Left lobe of liver (tissue), 2 donors: ENCODE data around the gene NEK11. TPM values are rescaled to one million over a fixed set of nuclear protein-coding genes. Genes with fewer than 3 reads are reported as not detected.

Source experiments
- ATAC-seq: fragments of 200-7000 bp; cut with Tn5 transposase; one replicate; pipeline ENCODE4 v1.9.1; 2020; ENCODE audit warnings: mild to moderate bottlenecking, moderate library complexity
- DNase-seq: peaks from one replicate; pipeline ENCODE4 v3.0.0-alpha.2; 2020; ENCODE audit warnings: low spot score
- total RNA-seq: library from RNA; stranded (reverse); gene quantifications from one replicate; pipeline ENCODE4 v1.2.1, GENCODE V29; 2021
- donor health status: DM: no; HTN: no; CAD: no; lungs with moderate emphysema.
- donor health status: DM: no; HTN: yes; CAD: no.

NEK11 gene
- total RNA-seq, 1 donor from 2014 or later = 0.48 TPM

GRCh38 chr3:131222599-131222998 lies 195.9 kb downstream of the NEK11 start:
- no peak for DNase-seq
- ATAC-seq = no peak

GRCh38 chr3:131223373-131224289 lies 197.0 kb downstream of the NEK11 start:
- DNase-seq = no peak
- ATAC-seq = no peak

- no peak for ATAC-seq
- DNase-seq = no peak
Measured at GRCh38 chr3:131224886-131225550, 198.3 kb downstream of the NEK11 start.

- DNase-seq = no peak
Measured at GRCh38 chr3:131228522-131228921, 201.8 kb downstream of the NEK11 start.

GRCh38 chr3:131231710-131232389 lies 205.2 kb downstream of the NEK11 start:
- ATAC-seq = peak; percentile 32
- DNase-seq = no peak

More at GRCh38 chr3:131228522-131228921, 201.8 kb downstream of the NEK11 start:
- no peak for ATAC-seq

- DNase-seq = no peak
- ATAC-seq = no peak
Measured at GRCh38 chr3:131232711-131233267, 206.1 kb downstream of the NEK11 start.

- no peak for ATAC-seq
- no peak for DNase-seq
Measured at GRCh38 chr3:131233900-131234668, 207.4 kb downstream of the NEK11 start.

- no peak for DNase-seq
Measured at GRCh38 chr3:131236421-131236820, 209.7 kb downstream of the NEK11 start.

GRCh38 chr3:131238496-131238895 lies 211.8 kb downstream of the NEK11 start:
- ATAC-seq (no peak), DNase-seq (no peak)

More at GRCh38 chr3:131236421-131236820, 209.7 kb downstream of the NEK11 start:
- ATAC-seq = no peak

GRCh38 chr3:131239267-131239666 lies 212.6 kb downstream of the NEK11 start:
- ATAC-seq = no peak

GRCh38 chr3:131242201-131242600 lies 215.5 kb downstream of the NEK11 start:
- DNase-seq (no peak), ATAC-seq (no peak)

More at GRCh38 chr3:131239267-131239666, 212.6 kb downstream of the NEK11 start:
- DNase-seq = no peak

- DNase-seq = no peak
- ATAC-seq = no peak
Measured at GRCh38 chr3:131250466-131250865, 223.8 kb downstream of the NEK11 start.

GRCh38 chr3:131260525-131260924 lies 233.8 kb downstream of the NEK11 start:
- ATAC-seq = no peak
- DNase-seq = no peak

- ATAC-seq = no peak
- DNase-seq = no peak
Measured at GRCh38 chr3:131261104-131261503, 234.4 kb downstream of the NEK11 start.

GRCh38 chr3:131275556-131275955 lies 248.9 kb downstream of the NEK11 start:
- DNase-seq = no peak
- ATAC-seq = no peak

GRCh38 chr3:131277836-131278497 lies 251.3 kb downstream of the NEK11 start:
- DNase-seq (no peak), ATAC-seq (no peak)

GRCh38 chr3:131279577-131279976 lies 252.9 kb downstream of the NEK11 start:
- ATAC-seq = no peak
- DNase-seq = no peak

GRCh38 chr3:131282379-131282778 lies 255.7 kb downstream of the NEK11 start:
- ATAC-seq (no peak), DNase-seq (no peak)

GRCh38 chr3:131282967-131283366 lies 256.3 kb downstream of the NEK11 start:
- DNase-seq (no peak), ATAC-seq (no peak)

- ATAC-seq = no peak
Measured at GRCh38 chr3:131283862-131284261, 257.2 kb downstream of the NEK11 start.

More at GRCh38 chr3:131283862-131284261, 257.2 kb downstream of the NEK11 start:
- no peak for DNase-seq
